GM21528 (cell line): ENCODE results near the gene ZNF695.
"Not testable (repeated sequence)": the region's sequence is repeated elsewhere in the genome, so short reads cannot be mapped to it uniquely, and the experiment has no call there.

Source experiments
- ATAC-seq: cut with Tn5 transposase; IDR thresholded peaks from one replicate; pipeline ENCODE4 v1.9.1; 2021; ENCODE audit warnings: mild to moderate bottlenecking, moderate library complexity; ENCODE audit not compliant: unreplicated experiment, low FRiP score

Gene ZNF695

GRCh38 chr1:247007511-247008405 is at the start of gene ZNF695:
TSS of gene ZNF695 (minus strand) at chr1:247008057. CDS start at chr1:247007908, 149 bp downstream.
- peak; percentile 92 for ATAC-seq

- ATAC-seq = no peak
Observed at GRCh38 chr1:247056071-247056470, 48.2 kb upstream of the ZNF695 start.

GRCh38 chr1:247054992-247055415 is 47.1 kb upstream of the ZNF695 start:
- no peak for ATAC-seq

- ATAC-seq = no peak
Observed at GRCh38 chr1:247047702-247048101, 39.8 kb upstream of the ZNF695 start.

GRCh38 chr1:247047260-247047659 is 39.4 kb upstream of the ZNF695 start:
- no peak for ATAC-seq

GRCh38 chr1:247043406-247043805 is 35.5 kb upstream of the ZNF695 start:
- ATAC-seq = no peak

- no peak for ATAC-seq
Observed at GRCh38 chr1:247037511-247038320, 29.9 kb upstream of the ZNF695 start.

- not testable (repeated sequence) for ATAC-seq
Observed at GRCh38 chr1:247032306-247032705, 24.4 kb upstream of the ZNF695 start.

GRCh38 chr1:247024658-247025057 is 16.8 kb upstream of the ZNF695 start:
- ATAC-seq = not testable (repeated sequence)

GRCh38 chr1:247013391-247013790 is 5.5 kb upstream of the ZNF695 start:
- ATAC-seq = no peak

- no peak for ATAC-seq
Observed at GRCh38 chr1:247008406-247008799, 546 bp upstream of the ZNF695 start.

GRCh38 chr1:247004081-247004480 is 3.8 kb downstream of the ZNF695 start:
- not testable (repeated sequence) for ATAC-seq

GRCh38 chr1:246989901-246990300 is 18.0 kb downstream of the ZNF695 start:
- ATAC-seq = no peak

GRCh38 chr1:246988316-246988715 is 19.5 kb downstream of the ZNF695 start:
- ATAC-seq = no peak

- ATAC-seq = no peak
Observed at GRCh38 chr1:246987083-246987690, 20.7 kb downstream of the ZNF695 start.

- no peak for ATAC-seq
Observed at GRCh38 chr1:246978785-246979184, 29.1 kb downstream of the ZNF695 start.

GRCh38 chr1:246978281-246978680 is 29.6 kb downstream of the ZNF695 start:
- no peak for ATAC-seq

- no peak for ATAC-seq
Observed at GRCh38 chr1:246971969-246972368, 35.9 kb downstream of the ZNF695 start.

- ATAC-seq = no peak
Observed at GRCh38 chr1:246971090-246971721, 36.7 kb downstream of the ZNF695 start.

- ATAC-seq = no peak
Observed at GRCh38 chr1:246969621-246970020, 38.2 kb downstream of the ZNF695 start.
